Measurements from ENCODE around the gene BBIP1.
"Not testable (repeated sequence)": the region's sequence is repeated elsewhere in the genome, so short reads cannot be mapped to it uniquely, and the experiment has no call there.

BBIP1 gene

DNA sequence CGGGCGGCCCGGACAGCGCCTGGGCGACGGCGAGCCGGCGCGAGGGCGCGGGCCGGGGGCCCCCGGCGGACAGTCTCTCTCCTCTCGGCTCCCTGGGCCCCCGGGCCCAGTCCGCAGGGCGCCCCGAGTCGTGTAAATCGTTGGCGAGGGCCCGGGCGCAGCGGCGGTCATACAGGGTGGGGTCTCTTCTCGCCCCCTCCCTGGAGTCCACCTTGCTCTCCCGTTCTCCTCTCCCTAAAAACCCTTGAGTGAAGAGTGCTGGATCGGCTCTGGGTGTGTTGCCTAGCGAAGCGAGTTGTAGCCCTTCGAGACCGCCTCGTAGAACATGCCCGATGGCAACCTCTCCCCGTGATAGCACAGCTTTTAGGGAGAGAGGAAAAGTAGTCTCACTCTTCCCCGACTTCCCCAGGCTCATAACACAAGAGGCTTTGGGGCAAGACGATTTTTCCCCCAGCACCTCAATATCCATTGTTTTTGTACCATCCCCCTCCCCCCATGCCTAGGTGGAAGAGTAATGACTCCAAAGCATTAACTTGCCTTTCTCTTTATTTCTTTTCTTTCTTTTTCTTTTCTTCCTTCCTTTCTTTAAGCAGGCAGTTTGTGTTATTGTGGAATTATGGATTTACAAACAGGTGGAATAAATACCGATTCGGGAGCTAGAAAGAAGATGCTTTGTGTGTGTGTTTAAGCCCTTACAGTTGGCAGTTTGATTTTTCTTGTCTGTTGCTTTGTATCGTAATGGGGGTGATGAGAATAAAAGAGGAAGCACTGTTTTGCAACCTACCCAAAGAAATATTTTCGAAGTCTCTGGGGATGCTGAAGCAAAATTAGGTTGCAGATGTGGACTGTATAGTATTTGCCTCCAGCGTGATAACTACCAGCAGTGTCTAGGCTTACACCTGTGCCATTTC, 1.2 kb upstream of the BBIP1 start:
- peak; percentile 85 to 93 for DNase-seq

DNA sequence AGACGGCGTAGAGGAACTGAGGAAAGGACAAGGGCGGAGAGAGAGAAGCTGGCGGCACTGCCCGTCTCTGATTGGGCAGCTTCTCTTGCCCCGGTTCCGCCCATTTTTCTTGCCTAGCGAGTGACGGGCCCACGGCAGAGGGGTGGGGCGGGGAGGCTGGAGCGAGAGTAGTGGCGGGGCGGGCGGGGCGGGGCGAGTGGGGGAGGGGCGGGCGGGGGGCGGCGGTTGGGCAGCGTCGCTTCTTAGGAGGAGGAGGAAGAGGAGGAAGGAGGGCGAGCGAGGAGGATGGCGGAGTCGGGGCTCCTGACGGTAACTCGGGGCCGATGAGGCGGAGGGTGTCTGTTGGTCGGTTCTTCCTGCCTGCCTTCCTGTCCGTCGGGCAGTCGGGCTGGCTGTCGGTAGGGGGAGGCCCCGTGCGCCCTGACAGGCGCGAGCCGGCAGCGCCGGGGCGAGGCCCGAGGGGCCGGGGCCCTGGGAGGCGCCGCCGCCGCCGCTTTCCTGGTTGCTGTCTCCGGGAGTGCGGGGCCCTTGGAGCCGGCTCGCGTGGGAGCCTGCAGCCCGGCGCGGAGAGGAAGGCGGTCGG, 460 bp upstream of the BBIP1 start, which contains the start of gene SHOC2:
TSS of gene SHOC2 (plus strand) at position 256 of the 583 bp plus-strand sequence. CDS start 44,755 bp downstream, outside the sequence.
- DNase-seq: peak in 1 of 2 experiments; percentile 59

DNA sequence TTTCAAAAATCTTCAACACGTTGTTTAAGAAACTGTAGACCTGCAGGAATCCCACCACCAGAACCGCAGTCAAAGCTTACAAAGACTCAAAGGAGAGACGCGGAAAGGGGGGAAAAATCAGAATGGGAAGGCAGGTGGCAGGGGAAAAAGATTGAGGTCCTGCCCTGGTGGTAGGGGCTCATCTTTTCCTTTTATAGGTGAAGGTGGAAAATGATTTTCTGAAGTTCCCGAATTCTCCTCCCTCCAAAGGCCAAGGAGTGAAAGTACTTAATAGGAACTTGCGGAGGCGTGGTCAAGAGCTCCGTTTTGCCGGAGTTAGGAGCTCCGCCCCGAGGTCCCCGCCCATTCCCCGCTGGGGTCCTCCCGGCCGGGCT, 724 bp downstream of the BBIP1 start:
- peak; percentile 85 for DNase-seq

DNA sequence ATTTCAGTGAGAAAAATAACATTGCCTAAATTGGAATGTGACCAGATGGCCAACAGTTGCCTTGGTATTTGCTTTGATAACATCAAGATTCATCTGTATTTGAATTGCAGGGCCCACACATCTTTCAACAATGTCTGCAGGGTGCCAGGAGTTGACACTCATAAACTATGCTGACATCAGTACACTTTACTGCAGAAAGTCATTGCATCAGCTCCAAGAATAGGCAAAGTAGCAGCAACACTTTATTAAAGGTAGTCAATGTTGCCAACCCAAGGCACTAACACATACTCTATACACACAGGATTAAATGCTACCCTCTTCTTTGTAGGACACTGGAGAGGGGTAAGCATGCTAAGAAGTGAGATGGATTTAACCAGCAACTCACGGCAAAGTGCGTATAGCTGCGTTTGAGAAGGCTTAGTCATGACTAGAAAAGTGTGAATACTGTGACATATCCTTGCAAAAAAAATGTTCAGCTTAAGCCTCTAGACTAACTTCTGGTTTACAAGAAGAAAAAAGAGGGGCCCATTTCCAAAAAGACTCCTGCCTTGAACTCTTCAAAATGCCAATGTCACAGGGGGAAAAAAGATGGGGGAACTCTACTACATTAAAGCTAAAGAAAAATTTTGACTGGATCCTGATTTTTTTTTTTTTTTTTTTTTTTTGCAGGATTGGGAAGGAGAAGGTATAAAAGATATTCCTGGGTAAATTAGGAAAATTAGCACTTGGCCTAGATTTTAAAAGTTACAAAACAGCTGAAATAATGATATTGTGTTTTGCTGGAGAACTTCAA, 2.2 kb downstream of the BBIP1 start:
- no peak for DNase-seq

DNA sequence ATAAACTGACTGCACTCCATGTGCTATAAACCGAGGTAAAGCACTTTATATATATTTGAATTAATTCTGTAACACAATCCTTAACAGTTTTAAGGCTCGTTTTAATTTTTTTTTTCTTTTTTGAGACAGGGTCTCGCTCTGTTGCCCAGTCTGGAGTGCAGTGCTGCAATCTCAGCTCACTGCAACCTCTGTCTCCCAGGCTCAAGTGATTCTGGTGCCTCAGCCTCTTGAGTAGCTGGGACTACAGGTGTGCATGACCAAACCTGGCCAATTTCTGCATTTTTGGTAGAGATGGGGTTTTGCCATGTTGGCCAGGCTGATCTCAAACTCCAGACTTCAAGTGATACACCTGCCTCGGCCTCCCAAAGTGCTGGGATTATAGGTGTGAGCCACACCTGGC, 3.4 kb downstream of the BBIP1 start:
- not testable (repeated sequence) for DNase-seq

DNA sequence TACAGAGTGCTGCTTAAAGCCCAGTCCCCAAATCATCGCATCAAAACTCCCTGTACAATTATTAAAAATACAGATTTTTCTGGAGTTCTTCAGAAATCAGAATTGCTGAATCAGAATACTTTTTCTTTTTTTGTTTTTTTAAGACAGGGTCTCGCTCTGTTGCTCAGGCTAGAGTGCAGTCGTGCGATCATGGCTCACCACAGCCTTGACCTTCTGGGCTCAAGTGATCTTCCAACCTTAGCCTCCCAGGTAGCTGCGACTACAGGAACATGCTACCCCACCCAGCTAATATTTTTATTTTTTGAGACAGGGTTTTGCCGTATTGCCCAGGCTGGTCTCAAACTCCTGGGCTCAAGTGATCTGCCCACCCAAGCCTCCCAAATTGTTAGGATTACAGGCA, 3.9 kb downstream of the BBIP1 start:
- no peak for DNase-seq

DNA sequence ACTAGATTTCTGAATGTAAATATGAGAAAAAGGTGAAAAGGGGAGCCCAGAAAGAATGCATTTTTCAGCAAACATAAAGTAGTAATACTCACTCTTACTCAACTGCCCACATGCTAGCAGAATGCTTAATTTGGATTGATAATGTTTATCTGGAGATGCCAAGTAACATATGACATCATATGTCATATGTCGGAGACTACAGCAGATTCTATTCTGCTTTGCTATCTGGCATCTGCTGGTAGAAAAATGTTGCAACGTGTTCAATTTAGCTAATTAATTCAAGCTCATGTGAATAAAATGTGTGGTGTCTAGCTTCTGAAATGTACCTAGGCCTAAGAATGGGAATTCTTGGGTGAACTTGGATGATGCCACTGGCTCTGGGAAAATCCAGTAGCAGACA, 4.5 kb downstream of the BBIP1 start:
- no peak for DNase-seq

DNA sequence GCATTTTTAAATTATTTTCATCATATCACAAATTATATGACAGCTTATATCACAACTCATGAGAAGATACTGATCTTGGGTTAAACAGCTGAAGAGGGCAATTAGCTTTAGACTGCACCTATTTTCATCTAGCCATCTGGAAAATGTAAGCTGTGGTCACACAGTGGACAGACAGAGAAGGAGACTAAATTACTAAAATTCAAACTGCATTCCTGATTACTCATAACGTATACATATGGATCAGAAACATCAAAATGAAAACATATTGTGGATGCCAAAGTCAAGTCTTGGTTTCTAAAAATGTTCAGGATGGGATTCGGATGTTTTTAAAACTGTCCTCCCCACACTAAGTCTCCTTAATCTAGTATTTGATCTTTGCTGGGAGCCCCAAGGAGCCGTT, 6.6 kb downstream of the BBIP1 start:
- no peak for DNase-seq

DNA sequence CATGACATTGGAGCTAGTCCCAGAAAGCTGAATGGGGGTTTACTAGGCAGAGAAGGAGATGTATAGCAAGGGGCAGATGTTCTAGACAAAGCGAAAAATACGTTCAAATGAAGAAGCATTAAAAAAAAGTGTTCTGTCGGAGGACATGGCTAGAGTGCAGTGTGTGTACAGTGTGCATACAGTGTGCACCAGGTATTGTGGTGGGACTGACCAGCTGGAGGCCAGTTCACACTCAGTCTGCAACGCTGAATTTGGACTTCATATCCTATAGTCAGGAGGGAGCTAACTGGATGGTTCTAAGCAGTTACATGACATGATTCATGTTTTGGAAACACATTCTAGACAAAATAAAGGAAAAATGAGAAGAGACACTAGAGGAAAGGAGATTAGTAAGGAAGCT, 8.8 kb downstream of the BBIP1 start:
- no peak for DNase-seq

DNA sequence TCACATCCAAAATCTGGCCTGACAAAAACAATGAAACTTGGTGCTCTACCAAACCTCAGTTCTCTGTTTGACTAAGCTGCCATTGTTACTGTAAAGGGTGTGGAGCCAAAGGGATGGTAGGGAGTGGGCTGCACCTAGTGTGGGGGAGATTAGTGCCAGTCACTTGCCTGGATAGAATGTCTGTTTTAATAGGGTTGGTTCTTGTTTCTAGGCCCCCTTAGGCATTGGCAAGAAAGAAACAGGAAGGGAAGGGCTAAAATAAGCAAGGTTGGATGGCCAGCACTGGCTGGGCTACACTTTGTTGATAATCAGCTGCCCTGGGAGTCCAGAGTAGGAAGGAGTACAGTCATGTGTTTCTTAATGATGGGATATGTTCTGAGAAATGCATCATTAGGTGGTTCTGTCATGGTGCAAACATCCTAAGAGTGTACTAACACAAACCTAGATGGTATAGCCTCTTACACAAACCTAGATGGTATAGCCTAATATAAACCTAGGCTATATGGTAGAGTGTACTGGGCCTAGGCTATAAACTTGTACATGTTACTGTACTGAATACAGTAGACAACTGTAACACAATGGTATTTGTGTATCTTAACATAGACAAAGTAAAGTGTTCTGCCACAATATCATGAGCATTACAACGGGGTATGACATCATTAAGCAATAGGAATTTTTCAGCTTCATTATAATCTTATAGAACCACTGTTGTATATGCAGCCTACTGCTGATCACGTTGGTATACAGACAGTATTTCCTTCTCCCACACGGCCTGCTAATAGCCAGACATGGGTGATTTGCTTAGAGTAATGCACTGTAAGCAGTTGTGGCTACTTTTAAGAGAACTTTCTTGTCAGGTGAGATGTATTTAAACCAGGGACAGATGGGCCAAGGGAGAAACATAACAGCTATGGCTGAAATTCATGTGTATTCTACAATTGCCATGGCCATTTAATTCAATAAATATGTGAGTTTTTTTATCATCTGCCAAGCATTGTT, 15.4 kb downstream of the BBIP1 start:
- DNase-seq: no peak

DNA sequence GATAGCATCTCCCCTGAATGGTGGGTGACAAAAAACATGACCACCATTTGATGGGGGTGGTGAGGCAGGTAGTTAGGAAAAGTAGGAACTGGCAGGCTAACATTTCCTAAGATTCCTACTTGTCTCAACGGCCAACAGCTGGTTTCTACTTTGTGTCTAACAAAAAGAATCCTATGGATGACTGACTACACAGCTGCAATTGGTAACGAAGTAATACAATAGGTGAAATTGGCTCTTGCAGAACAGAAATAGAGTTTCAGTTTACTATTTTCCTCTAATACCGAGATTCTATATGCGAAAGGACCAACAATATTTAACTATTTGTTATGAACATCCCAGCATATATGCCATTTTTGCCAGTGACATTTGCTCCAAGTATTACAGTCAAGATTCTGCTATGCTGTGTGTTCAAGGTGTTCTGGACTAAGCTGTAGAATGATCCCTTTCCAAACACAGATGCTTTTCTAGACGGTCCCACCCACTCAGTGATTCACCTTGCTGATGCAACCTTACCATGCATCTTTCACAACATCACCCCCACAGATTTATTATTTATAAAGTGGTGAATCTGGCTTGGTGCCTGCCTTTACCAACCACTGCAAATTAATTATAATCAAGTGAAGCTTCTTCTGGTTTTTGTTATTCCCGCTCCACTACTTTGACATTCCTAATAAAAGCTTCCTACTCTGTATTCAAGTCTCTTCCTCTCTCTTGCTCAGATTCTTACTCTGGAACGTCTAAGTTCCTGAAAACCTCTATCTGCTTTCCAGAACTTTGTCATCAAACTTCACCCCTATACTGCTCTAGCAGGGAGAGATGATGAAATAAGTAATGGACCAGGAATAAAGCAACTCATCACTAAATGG, 16.8 kb downstream of the BBIP1 start:
- no peak for DNase-seq

DNA sequence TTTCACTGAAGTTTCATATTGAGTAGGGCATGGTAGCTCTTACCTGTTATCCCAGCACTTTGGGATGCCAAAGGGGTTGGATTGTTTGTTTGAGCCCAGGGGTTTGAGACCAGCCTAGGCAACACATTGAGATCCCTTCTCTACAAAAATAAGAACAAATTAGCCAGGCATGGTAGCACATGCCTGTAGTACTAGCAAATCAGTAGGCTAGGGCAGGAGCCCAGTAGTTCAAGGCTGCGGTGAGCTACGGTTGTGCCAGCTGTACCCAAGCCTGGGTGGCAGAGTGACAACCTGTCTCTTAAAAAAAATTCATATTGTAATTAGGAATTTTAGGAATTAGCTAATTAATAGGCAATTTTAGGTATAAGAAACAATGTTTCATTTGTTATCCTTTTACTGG, 18.0 kb downstream of the BBIP1 start:
- no peak for DNase-seq

DNA sequence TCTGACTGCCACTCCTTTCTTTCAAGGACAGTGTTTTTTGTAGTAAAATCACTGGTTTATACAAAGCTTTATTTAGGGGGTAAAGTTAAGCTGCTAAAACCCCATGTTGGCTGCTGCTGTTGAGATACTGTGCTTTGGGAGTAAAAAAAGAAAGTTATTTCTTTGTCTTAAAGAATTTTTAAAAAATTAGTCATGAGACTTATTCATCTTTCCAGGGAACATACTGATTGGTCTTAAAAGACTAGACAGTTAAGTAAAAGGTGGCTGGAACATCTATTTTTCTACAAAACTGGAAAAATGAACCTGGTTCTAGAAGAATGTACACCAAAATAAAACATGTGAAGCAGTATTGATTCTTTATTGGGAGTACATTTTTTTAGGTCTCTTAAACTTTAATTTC, 20.6 kb downstream of the BBIP1 start:
- DNase-seq: no peak

DNA sequence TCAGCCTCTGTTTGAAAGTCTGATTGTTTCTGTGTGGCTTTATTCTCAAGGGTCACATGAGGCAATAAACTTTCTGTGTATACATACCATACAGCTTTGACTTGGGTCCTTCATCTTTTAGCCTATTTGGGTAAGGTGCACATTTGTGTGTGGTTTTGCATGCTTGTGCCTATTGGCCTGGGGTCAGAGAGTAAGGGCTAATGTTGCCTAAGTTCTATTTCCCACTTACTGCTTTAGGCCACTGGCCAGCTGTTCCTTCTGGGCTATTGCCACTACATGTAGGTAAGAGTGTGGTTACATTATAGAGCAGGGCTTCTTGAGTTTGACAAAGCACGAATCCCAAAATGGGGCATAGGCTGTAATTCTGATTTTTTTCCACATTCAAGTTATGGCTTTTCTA, 21.8 kb downstream of the BBIP1 start:
- DNase-seq: peak in 1 of 2 experiments; percentile 10

DNA sequence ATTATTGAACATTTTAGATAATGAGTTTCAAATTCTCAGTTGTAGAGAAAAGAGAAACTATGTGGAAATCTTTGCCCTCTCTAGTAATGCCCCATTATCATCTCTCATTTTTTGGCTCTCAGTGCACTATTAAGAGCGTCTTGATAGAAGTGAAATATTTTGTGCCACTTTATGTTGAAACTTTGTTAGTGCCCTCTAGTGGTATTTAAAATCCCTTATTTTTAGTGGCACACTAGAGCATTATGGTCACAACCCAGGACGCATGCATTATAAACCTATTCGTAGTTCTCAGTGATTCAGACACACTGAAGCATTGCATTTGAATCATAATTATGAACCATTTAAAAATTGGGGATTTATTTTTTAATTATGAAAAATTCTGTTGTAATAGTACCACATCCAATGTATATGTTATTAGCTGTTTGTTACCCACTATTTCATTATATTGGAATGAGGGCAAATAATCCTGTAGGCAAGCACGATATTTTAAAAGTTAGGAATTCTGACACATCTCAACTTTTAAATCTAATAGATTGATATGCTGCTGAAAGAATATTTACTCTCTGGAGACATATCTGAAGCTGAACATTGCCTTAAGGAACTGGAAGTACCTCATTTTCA, 25.3 kb downstream of the BBIP1 start:
- peak; percentile 58 to 67 for DNase-seq

DNA sequence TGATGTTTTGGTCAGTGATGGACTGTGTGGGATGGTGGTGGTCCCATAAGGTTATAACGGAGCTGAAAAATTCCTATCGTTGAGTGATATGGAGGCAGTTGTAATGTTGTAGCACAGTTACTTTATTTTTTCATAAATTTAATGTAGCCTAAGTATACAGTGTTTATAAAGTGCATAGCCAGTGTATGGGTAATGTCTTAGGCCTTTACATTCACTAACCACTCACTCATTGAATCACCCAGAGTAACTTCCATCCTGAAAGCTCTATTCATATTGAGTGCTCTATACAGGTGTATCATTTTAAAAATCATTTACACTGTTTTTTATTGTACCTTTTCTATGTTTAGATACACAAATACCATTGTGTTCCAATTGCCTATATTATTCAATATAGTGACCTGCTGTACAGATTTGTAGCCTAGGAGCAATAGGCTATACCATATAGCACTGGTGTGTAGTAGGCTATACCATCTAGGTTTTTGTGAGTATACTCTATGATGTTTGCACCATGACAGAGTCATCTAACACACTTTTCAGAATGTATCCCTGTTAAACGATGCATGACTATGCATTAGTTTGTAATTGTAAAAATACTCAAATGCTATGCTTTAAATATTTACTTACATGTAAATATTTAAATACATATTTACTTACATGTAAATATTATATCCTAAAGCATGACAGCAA, 26.2 kb downstream of the BBIP1 start:
- no peak for DNase-seq

DNA sequence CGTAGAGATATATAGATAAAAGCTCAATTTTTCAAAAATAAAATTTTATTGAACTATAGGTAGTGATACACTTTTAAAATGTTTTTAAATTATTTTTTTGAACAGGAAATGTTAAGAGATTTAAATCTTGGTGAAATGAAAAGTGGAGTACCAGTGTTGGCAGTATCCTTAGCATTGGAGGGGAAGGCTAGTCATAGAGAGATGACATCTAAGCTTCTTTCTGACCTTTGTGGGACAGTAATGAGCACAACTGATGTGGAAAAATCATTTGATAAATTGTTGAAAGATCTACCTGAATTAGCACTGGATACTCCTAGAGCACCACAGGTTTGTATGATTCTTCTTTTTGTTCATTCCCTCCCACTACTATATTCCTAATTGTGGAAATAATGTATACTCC, 31.4 kb downstream of the BBIP1 start:
- DNase-seq: no peak

DNA sequence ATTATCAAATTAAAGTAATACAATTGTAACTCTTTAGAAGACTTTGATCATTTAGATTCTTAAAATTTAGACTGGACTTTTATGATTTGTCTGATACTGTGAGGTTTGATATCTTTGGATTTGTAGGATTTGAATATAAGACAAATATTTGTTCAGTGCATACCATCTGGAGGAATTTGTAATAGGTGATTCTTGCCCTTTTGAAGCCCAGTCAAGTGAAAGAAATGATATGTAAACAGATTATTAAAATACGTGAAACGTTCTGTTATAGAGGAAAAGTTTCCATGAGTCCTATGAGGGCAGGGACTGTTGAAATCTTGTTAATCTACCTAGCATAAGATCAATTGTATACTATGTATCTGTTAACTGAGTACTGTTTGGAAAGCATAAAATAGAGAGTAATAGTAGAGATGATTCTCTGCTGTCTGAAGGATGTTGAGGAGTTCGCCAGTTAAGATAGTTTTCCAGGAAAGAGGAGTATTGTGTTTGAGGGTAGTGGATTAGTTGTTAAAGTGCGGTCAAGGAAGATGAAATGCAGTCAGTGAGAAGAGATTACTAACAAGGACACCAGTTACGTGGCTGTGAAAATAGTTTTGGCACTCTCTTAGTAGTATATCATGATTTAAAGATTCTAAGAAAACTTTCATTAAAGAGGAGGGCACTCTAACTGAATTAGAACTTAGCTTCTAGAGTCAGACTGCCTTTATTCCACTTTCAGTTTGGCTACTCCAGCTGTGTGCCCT, 32.9 kb downstream of the BBIP1 start:
- DNase-seq: no peak

DNA sequence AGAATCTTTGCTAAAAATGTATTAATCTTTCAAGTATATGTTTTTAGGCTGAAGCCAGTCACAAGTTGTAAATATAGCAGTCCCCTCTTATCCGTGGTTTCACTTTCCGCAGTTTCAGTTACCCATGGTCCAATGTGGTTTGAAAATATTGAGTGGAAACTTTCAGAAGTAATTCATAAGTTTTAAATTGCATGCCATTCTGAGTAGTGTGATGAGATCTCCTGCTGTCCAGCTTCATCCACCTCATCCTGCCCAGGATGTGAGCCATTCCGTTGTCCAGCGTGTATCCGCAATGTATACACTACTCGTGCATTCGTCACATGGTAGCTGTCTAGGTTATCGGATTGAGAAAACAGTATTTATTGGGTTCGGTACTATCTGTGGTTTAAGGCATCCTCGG, 35.1 kb downstream of the BBIP1 start:
- no peak for DNase-seq
